CD4-positive, alpha-beta T cell treated with Interleukin-10 for 1 hour (primary cell): ENCODE measurements around the gene EFCAB8.
"Not testable (repeated sequence)": the region's sequence is repeated elsewhere in the genome, so short reads cannot be mapped to it uniquely, and the experiment has no call there.

ENCODE experiments used
- DNase-seq: peaks from one replicate; pipeline ENCODE4 v3.0.0-alpha.2; 2020

EFCAB8 gene

DNA sequence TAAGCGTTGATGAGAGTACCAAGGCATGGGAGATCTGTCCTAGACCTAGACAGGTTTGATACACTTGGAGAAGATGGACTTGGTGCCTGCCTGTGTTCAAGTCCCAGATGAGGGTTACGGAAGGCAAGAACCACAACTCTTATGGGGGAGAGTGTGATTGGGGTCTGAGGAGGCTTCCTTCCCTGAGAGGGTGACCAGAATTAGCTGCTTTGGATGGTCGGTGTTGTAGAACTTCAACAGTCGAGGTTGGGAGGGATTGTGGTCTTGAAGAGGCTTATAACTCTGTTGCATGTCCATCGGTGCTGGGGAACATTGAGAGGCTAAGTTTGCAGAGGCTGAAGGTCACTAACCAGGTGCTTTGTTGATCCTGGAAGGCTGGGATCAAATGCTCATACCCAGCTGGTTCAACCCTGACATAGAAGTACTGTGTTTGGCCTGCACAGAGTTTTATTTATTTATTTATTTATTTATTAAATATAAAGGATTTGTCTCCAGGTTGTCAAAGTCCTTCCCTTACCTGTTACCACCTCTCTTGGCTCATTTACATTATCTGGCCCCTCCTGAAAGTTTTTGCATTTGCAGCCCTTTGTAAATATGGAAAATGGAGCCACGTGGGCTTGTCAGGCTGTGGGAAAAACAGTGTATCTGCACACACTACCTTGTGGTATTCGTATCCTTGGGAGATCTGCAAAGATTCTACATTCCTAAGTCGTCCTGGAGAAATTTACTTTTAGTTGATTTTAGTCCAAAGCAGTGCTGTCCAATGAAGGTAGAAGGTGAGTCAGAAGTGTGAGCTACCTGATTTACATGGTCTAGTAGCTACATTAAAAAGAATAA lies 15.8 kb upstream of the EFCAB8 start:
- no peak for DNase-seq

DNA sequence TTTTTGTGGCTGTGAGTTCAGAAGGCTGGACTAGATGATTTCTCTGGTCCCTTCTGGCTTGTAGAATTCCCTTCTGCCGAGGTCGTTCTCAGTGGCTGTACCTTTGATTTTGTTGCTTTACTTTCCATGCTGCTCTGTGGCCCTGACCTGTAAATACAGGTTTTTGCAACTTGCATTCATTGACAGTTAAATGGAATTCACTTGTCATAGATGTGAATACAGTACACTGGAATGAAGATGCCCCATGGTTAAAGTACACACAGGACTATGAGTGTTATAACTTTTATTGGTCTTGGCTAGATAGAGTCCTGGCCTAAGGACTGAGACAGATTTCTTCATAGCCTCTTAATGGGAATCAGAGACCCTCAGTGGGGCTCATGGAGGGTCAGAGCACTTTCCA lies 12.9 kb upstream of the EFCAB8 start:
- DNase-seq: no peak

DNA sequence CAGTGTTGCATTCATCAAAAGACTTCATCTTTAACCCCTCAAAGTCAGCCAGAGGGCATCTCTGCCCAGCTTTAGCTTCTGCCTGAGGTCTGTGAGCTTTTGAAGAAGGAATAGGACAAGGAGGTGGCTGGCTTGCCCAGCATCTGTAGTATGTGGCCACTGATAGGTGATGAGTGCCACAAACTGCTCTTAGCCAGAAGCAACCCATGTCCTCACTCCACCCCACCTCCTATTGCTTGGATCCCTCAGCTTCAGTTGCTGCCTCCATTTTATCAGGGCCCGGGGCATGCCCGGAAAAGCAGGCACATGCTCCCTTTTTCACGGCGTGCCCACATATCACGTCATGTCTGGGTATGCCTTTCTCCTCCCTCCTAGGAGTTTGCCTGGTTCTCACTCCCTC lies 11.9 kb upstream of the EFCAB8 start:
- DNase-seq: no peak

DNA sequence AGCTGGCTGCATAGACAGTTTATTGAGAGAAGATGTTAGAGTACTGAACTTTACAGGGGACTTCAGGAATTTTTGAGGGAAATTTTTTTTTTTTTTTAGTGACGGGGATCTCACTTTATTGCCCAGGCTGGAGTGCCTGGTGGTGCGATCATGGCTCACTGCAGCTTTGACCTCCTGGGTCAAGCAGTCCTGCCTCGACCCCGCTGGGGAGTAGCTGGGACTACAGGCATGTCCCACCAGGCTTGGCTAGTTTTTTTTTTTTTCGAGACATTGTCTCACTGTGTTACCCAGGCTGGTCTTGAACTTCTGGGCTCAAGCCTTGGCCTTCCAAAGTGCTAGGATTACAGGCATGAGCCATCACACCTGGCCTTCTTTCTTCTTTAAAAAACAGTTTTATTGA lies 10.8 kb upstream of the EFCAB8 start:
- DNase-seq: no peak

DNA sequence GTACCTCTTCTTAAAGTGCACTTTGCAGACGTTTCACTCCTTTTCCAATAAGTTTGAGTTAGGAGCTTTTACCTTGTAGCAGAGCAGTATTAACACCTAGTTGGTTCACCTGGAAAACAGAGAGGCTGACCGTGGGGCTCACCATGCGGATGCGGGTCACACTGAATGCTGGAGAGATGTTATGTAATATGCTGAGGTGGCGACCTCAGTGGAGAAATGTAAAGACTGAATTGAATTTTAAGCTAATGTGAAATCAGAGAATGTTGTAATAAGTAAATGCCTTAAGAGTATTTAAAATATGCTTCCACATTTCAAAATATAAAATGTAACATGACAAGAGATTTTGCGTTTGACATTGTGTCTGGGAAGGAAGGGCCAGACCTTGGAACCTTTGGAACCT lies 9.9 kb upstream of the EFCAB8 start:
- DNase-seq: no peak

DNA sequence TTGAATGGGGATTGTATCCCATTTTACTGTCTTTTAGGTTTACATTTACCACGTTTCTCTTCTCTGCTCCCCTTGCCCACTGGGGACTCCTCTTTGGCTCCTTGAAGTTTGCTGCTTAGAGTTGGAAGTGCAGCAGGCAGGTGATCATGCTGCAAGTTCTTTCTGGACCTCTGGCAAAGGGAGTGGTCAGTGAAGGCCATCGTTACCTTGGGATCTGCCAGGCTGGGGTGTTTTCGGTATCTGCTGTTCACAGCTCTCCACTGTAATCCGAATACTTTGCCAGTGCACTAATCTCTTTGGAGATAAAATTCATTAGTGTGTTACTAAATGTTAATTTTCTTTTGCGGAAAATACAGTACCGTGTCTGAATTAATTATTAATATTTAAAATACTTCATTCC lies 9.1 kb upstream of the EFCAB8 start:
- DNase-seq: no peak

DNA sequence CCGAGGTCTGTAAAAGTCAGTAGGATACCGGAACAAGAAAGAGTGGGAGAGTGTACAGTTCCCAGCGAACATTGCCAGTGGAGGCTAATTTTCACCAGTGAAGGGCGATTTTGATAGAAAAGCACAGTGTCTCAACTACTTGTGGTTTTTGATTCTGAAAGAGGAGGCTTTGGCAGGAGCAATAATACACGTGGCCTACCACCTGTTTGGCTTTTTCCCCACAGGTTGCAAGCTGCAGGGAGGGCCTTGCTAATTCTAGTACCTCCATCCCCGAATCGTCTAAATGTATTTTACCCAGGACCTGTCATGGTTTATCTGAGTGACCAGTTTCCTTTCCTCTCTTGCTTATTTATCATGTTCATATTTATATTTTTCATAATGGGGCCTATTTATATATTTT lies 3.3 kb upstream of the EFCAB8 start:
- no peak for DNase-seq

DNA sequence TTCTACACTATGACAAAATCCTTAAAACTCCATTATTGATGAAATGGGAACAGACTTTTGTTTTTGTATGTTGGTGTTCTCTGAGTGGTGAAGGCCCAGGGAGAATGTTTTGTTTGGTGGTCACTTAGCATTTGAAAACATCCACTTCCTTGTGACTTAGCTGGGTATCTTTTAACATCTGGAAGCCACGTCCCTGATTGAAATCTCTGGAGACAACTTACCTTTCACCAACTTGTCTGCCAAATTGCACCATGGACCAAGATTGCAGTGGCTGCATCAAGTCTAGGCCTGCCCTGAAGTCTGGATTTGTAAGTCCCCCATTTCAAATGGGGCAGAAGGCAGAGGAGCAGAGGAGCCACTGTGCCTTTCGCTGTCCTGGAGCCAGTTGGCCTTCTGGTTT lies 534 bp upstream of the EFCAB8 start:
- no peak for DNase-seq

DNA sequence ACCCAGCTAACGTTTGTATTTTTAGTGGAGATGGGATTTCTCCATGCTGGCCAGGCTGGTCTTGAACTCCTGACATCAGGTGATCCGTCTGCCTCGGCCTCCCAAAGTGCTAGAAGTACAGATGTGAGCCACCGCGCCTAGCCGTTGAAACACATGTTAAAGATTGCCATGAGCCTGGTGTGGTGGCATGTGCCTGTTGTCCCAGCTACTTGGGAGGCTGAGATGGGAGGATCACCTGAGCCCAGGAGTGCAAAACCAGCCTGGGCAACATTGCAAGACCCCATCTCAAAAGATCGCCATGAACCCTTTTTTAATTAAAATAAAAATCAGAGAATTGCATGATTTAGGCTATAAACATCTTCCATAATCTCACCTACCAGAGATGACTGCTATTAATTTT lies 2.7 kb downstream of the EFCAB8 start:
- no peak for DNase-seq

DNA sequence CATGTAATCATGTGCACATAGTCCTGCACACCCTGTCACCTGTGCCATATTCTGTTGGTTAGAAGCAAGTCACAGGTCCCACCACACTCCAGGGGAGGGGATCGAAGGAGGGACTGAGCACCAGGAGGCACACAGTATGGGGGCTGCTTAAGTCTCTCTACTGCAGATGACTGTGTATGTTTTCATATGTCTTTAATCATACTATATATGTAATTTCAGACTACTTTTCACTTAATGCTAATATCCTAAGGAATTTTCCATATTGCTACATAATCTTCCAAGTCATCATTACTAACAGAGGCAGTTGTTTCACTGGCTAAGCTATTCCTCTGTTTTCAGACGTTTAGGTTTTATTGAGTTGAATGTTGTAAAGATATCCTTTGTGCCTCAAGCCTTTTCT lies 10.8 kb downstream of the EFCAB8 start:
- DNase-seq: no peak

DNA sequence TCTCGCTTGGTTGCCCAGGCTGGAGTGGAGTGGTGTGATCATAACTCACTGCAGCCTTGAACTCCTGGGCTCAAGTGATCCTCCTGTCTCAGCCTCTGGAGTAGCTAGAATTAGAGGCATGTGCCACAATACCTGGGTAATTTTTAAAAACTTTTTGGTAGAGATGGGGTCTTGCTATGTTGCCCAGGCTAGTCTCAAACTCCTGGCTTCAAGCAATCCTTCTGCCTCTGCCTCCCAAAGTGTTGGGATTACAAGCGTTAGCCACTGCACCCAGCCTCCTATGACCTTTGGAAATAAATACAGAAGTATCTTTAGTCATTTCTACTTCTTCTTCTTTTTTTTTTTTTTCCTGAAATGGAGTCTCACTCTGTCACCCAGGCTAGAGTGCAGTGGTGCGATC lies 11.8 kb downstream of the EFCAB8 start:
- DNase-seq: not testable (repeated sequence)

DNA sequence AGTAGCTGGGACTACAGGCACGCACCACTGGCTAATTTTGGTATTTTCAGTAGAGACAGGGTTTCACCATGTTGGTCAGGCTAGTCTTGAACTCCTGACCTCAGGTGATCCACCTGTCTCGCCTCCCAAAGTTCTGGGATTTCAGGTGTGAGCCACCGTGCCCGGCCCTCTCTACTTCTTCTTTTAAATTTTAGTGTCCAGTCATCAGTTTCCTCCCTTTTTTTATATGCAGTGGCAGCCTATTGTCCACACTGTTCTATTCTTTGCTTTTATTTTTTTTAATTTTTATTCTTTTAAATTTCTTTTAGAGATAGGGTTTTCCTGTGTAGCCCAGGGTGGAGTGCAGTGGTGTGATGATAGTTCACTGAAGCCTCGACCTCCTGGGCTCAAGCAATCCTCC lies 12.3 kb downstream of the EFCAB8 start:
- DNase-seq: no peak

DNA sequence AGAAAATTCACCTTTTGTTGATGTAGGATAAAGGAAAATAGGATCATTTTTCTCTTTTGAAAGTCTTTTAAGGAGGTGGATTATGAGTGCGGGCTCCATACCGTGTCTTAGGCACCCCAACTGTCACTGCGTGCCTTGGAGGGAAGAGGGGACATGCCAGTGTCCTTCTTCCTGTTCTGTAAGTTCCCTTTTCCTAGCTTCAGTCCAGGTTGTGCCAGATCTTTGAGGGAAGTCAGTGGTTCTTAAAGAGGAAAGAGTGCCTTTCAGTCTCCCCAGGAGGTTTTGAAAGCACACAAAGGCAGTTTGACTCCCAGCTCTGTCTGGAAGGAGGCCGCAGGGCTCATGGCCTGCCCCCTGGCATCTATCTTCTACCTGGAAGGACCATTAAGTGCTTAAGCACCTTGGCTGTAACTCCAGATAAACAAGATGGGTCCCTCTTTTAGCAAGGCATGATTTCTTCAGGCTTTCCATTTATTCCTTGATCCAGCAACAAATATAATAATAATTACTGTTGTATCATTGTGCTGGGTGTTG lies 13.0 kb downstream of the EFCAB8 start:
- no peak for DNase-seq

DNA sequence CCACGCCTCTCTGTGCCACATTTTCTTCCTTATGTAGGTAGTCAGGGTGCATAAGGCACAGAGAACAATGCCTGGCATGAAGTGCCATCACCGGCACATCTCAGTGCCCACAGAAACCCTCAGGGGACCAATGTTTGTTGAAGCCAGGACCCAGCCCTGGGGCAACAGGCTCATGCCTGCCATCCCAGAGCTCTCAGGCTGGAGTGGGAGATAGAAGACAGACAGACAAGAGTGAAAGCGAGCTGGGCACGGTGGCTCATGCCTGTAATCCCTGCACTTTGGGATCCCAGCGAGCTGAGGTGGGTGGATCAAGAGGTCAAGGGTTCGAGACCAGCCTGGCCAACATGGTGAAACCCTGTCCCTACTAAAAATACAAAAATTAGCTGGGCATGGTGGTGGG lies 13.5 kb downstream of the EFCAB8 start:
- DNase-seq: no peak

DNA sequence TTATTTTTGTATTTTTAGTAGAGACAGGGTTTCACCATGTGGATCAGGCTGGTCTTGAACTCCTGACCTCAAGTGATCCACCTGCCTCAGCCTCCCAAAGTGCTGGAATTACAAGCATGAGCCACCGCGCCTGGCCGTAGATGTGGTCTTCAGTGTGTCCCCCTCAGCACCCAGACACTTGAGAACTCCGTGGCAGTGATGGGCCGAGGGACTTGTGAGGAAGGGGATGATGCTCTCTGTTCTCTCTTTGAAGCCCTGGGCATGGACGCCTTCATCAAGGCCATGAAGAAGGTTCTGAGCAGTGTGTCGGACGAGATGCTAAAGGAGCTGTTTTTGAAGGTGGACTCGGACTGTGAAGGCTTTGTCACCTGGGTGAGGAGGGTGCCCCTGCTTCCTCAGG lies 16.9 kb downstream of the EFCAB8 start:
- DNase-seq: no peak

DNA sequence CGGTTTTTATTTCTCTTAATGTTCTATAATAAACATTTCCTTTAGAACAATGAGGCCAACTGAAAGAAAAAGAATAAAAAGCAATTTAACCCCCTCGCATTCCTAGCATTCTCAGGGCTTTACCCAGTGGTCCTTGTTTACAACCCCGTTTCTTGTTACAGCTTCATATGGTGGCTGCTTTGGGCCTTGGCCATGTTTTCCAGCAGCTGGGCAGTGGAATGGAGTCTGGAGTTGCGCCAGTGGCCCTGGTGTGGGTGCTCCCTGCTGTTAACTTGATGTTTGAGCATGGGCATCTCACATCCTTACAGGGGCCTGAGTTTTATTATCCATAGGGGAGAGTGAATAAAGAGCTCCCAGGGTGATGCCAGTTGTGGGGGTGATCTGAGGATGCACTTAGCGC lies 18.8 kb downstream of the EFCAB8 start:
- no peak for DNase-seq

DNA sequence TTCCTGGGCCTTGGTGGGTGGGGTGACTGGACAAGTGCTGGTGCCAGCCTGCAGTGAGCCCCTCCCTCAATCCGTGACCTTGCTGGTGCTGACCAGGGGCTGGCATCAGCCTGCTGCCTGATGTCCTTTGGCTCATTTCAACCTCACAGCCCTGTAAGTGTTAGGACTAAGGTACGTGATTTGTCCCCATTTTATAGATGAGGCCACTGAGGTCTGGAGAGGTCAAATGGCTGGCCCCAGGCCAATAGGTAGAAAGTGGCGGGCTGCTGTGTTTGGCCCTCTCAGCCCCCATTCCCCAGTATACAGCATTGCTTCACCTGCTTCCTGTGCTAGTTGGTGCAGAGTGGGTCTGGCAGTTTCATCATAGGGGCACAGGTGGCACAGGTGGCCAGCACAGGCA lies 20.1 kb downstream of the EFCAB8 start:
- no peak for DNase-seq

DNA sequence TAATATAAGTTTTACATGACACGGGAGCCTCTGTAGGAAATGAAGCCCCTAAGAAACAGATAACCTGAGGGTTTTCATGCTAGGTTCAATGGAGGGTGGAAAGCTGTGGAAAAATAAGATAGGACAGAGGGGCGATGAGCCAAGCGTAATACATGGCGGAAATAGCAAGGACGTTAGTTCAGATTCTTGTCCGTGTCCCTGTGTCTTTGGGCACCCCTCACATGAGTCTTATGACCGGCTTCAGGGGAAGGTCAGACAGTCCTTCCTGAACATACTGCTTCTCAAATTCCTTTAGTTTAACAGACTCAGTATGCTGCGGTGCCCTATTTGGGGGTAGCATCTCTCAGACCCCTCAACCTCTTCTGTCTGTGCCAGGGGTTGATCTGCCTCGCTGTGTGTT lies 20.8 kb downstream of the EFCAB8 start:
- DNase-seq: no peak

DNA sequence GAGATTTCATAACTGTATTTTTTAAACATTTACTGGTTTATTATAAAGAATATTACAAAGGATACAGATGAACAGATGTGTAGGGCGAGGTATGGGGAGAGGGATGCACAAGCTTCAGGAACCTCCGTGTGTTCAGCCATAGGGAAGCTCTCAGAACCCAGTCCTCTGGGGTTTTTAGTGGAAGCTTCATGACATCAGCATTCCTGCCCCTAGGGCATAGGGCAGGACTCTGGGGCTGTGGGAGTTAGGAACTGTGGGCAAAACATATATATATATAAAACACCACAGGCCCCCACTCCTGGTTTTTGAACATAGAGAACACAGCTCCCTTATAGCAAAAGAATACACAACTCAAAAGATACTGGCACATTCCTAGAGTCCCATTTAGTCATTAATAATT lies 21.9 kb downstream of the EFCAB8 start:
- DNase-seq: no peak

DNA sequence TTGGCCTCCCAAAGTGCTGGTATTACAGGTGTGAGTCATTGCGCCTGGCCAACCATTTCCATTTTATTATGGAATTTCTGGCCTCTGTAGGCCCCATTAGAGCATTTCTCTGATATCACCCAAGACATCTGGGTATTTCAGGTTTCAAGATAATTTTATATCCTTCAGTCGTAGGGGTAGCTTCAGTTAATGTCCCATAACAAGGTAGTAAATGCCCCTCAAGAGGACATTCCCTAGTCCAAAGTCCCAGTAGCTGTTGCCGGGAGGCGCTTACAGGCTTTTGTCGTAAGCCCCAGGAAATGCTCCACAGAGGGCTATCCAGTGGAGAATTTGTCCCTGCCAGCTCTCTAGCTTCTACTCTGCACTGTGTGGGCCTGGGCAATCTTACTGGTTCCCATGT lies 24.4 kb downstream of the EFCAB8 start:
- no peak for DNase-seq

DNA sequence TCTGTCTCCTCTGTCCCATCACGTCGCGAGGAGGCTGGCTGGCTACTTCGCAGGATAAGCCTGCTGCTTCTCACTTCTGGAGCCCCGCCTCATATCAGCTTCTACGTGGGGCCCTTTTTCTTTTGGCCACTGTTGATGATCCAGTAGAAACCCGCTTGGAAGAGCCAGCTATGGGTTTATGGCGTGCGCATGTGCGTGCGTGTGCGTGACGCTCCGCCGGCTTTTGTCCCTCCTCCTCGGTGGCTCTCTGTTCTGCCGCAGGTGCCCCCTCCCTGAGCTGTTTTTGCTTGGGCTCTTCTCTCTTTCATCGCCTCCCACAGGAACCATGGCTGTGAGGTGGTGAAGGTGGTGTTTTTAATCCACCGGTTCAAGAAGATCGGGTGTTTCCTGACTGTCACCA lies 26.5 kb downstream of the EFCAB8 start:
- DNase-seq: no peak

DNA sequence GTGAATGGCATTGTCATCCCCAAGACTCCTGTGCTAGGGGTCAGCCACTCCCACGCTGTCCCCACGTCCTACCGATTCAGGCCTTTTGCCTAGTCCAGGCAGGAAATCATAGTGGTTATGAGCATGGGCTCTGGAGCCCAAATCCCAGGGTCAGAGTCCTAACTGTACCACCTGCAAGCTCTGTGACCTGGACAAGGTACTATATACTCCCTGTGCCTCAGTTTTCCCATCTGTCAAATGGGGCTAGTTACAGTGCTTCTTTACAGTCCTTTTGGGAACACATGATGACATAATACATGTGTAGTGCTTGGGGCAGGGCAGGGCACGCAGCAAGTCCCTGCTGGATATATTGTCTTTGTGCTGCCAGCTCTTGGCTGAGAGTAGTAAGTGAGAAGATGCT lies 27.2 kb downstream of the EFCAB8 start:
- no peak for DNase-seq

DNA sequence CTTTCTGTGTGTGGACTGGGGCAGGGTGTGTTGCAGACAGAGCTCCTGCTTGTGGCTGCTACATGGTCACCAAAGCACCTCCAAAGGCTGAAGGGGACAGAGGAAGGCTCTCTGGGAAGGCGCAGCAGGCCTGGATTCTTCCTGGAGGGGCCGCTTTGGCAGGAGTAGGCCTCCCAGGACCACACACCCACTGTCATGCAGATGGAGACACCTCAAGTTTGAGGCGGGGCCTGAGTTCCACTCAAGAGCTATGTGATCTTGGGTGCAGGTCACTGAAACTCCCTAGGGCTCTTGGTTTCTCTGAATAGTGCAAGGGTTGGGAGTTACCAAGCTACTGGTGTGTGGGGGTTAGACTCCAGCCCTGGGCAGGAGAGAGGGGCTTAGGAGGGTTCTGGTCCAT lies 27.9 kb downstream of the EFCAB8 start:
- DNase-seq: no peak

DNA sequence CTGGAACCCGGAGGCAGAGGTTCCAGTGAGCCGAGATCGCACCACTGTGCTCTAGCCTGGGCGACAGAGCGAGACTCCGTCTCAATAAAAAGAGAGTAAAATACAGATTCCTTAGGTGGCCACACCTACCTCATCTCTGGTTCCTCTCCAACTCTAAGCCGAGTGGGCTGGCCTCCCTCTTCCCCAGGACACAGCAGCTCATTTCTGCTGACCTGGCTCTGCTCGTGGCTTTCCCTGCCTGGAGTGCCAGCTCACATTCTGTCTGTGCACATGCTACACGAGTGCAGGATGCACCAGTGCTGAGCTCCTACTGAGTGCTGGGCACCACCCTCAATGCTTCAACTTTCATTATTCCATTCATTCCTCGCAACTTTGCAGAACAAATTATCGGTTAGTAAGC lies 28.8 kb downstream of the EFCAB8 start:
- no peak for DNase-seq

DNA sequence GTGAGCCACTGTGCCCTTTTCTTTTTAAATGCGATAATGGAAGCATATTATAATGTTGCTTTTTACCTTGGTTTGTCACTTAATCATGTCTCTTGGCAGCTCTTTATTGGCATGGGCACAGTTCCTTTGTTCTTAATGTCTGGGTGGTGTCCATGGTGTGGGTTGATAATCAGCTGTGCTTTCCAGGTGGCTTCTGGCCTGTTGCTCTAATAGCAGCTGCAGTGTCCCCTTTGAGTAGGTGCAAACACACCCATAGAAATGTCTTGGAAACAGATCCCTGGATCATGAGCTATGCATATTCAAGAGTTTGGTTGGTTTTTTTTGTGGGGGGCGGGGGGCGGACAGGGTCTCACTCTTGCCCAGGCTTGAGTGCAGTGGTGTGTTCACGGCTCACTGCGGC lies 29.9 kb downstream of the EFCAB8 start:
- no peak for DNase-seq
